AG04449 (cell line): ENCODE results near the gene RHCG.

ENCODE experiments used
- CTCF ChIA-PET: fragments of 350-600 bp; formaldehyde crosslinking; extraction: SDS; loops from one replicate; lab custom pipeline; 2021; ENCODE audit warnings: antibody characterized with exemption; lab: Yijun Ruan, JAX
- POLR2A ChIA-PET: fragments of 400-600, 350-600 bp; formaldehyde crosslinking; extraction: SDS; loops from one replicate; lab custom pipeline; 2020; ENCODE audit warnings: antibody characterized with exemption, inconsistent platforms; lab: Yijun Ruan, JAX
- DNase-seq: peaks from one replicate; pipeline ENCODE4 v3.0.0-alpha.2; 2010; ENCODE audit warnings: low read depth, low spot score
- H3K4me3 ChIP-seq: 2 replicates; pipeline ENCODE4 v1.5.1; 2011; ENCODE audit warnings: low read depth, mild to moderate bottlenecking, control low read depth, low read length
- TF ChIP-seq, protein P1 (sequence below): IDR thresholded peaks from one replicate; pipeline ENCODE4 v1.5.1; 2011; ENCODE audit warnings: mild to moderate bottlenecking, moderate library complexity, low read length, control low read depth, inconsistent platforms; ENCODE audit not compliant: insufficient read depth; ENCODE audit errors: missing control alignments

Gene RHCG

DNA sequence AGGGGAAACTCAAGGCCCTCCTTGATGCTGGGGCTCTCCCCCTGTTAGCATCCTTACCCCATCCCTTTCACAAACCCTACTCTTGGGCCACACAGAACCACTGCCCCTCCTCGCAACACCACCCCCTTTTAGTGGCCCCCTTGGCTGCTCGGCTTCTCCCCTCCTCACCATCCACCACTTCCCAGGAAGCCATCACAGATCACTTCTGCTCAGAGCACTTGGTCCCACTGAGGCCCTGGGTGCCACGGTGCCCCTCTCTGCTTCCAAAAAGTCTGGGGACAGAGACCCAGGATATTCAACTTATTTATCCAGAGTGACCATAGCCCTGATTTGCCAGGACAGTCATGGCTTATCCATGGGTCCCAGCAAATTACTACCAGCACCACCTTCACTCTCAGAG lies 2.4 kb downstream of the RHCG start:
- no peak overlapping the region for H3K4me3 ChIP-seq
- POLR2A ChIA-PET: no interaction called here
- TF ChIP-seq, protein P1, sequence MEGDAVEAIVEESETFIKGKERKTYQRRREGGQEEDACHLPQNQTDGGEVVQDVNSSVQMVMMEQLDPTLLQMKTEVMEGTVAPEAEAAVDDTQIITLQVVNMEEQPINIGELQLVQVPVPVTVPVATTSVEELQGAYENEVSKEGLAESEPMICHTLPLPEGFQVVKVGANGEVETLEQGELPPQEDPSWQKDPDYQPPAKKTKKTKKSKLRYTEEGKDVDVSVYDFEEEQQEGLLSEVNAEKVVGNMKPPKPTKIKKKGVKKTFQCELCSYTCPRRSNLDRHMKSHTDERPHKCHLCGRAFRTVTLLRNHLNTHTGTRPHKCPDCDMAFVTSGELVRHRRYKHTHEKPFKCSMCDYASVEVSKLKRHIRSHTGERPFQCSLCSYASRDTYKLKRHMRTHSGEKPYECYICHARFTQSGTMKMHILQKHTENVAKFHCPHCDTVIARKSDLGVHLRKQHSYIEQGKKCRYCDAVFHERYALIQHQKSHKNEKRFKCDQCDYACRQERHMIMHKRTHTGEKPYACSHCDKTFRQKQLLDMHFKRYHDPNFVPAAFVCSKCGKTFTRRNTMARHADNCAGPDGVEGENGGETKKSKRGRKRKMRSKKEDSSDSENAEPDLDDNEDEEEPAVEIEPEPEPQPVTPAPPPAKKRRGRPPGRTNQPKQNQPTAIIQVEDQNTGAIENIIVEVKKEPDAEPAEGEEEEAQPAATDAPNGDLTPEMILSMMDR: no peak
- DNase-seq: no peak
- CTCF ChIA-PET: interaction anchor here (0.8 to 3.5 kb wide), 5 partner anchors 12 to 136 kb away, joined by 3 to 20 read pairs (median 5); no protein-coding TSS in a partner anchor

DNA sequence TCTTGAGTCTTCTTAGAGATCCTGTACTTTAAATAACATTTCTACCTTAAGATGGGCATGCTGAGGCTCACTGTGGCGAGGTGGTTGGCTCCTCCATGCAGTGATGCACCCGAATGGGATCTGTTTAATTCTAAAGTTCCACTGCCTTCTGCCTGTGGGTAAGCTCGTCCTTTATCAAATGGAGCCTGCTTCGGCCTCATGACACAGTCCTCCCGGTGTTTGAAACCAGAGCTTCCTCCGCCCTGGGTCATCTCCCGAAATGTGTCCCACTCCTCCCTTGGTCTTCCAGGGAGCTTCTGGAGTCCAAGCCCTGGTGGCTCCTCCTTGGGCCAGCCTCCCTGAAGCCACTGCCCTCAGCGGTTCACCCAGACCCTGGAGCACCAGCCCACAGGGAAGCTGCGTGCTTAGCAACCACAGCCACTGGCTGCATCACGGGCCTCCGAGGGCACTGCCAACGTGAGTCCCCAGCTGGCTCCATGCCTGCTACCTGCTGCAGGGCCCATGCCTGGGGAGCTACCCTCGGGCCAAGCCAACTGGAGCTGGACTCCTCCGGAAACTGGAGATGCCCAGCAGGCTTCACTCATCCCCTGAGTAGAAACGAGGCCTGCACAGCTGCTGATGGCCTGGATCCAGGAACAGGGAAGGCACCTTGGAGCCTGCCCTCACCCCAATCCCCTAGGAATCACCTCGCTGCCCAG lies 3.3 kb downstream of the RHCG start:
- ChIA-PET CTCF (interaction anchor here (3.5 kb wide), 1 partner anchor 135 kb away, joined by 20 read pairs; no protein-coding TSS in a partner anchor), POLR2A (no interaction called here)
- H3K4me3 ChIP-seq: no peak overlapping the region
- no peak for DNase-seq
- TF ChIP-seq, protein P1: no peak

DNA sequence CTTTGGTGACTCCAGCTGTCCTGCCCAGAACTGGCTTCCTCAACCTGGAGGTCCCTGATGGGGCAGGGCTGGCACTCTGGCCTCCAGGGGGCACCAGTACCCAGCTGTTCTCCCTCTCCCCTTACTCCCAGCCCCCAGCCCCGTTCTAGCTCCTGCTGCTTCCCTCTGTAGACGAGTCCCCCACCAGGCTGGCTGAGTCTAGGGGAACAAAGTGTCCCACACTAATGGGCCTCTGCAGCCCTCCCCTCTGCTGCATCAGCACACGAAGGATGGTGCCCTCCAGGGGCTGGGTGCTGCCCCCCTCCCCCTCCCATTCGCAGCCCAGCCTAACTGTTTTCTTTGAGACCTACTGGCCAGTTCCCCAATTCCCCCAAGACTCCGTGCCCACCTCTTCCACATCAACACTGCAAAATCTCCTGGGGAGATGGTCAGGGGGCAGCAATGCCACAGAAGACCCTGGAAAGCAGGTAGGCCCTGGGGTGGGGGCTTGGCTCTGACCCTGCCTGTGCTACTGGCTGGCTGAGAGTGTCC lies 4.2 kb downstream of the RHCG start:
- POLR2A ChIA-PET: no interaction called here
- H3K4me3 ChIP-seq: no peak overlapping the region
- CTCF ChIA-PET: interaction anchor here (3.5 kb wide), 1 partner anchor 134 kb away, joined by 20 read pairs; no protein-coding TSS in a partner anchor
- DNase-seq: no peak
- TF ChIP-seq, protein P1: peak; percentile 32

DNA sequence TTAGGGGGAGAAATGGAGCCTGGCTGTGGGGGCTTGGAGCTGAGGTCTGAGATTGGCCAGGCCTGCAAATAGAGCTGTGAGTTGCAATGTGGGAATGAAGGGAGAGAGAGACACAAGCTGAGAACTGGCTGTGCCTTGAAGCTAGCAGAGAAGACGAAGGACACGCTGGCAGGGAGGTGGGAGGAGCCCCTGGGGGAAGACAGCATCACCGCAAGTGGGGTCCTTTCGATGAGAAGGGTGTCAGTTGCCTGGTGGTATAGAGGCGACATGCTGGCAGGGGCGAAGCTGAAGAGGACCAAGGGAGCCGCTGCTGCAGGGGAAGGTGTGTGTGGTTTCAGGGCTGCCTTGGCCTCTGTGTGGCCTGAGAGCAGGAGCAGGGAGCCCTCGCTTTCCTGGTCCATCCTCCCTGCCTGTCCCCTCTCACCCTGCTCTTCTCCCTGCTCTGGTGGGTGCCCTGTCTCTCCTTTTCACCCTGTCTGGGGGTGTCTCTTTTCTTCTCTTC lies 5.5 kb downstream of the RHCG start:
- no peak for DNase-seq
- H3K4me3 ChIP-seq: no peak overlapping the region
- TF ChIP-seq, protein P1: no peak
- CTCF ChIA-PET: interaction anchor here (3.5 kb wide), 1 partner anchor 133 kb away, joined by 20 read pairs; no protein-coding TSS in a partner anchor
- POLR2A ChIA-PET: no interaction called here

DNA sequence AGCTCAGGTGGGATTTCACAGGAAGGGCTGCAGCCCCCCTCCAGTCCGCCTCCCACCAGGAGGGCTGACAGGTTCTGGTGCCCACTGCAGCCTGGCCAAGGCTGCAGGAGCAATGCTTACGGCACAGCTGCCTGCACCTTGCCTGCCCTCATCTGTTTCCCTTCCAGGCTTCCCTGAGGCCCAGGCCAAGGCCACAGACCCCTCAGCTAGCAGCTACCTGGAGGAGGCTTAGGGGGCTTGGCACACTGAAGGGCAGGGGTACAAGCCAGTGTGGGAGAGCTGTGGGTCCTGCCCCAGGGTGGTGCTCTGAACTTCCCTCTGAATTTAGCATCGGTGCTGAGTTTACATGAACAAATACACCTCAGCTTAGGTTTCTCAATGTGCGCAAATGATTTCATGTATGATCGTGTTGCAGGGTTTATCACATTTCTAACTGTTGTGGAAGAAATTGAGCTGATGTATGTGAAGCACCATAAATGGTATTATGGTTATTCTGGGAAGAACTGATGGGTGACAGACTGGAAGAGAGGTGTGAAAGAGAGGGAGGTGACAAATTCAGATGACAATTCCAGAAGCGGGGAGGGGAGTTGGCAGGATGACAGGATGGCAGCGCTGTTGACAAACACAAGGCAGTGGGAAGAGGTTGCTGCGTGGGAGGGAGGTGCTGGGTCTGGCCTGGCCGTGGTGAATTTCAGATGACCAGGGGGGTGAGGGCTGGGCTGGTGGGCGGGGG lies 6.1 kb downstream of the RHCG start:
- H3K4me3 ChIP-seq: no peak overlapping the region
- DNase-seq: no peak
- ChIA-PET CTCF (interaction anchor here (0.7 to 3.5 kb wide), 2 partner anchors 48 to 132 kb away, joined by 3 to 20 read pairs; no protein-coding TSS in a partner anchor), POLR2A (no interaction called here)
- TF ChIP-seq, protein P1: no peak

DNA sequence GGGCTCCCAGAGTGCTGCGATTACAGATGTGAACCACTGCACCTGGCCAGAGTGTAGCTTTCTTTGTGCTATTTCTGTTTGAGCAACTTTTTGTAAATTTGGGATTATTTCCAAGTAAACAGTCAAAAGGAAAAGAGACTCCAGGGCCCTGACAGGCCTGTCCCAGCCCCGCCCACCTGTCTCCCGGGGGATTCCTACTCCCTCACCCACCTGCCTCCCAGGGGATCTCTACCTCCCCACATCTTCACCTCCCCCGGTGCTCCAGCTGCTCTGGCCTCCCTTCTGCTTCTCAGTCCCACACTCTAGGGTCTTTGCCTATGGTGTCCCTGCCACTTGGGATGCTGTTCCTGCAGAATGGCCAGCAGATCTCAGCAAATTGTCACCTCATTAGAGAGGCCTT lies 7.0 kb downstream of the RHCG start:
- no peak for DNase-seq
- TF ChIP-seq, protein P1: no peak
- no peak overlapping the region for H3K4me3 ChIP-seq
- POLR2A ChIA-PET: interaction anchor here (0.7 kb wide), 1 partner anchor 17 kb away, joined by 3 read pairs; no protein-coding TSS in a partner anchor
- CTCF ChIA-PET: interaction anchor here (1.0 to 1.7 kb wide), 5 partner anchors 9 to 131 kb away, joined by 3 to 6 read pairs (median 4); no protein-coding TSS in a partner anchor
